Fibroblast of the conjunctiva (primary cell): ENCODE measurements around the gene HHEX.
"Not testable (repeated sequence)": the region's sequence is repeated elsewhere in the genome, so short reads cannot be mapped to it uniquely, and the experiment has no call there.

Source experiments
- DNase-seq: peaks from one replicate; pipeline ENCODE4 v3.0.0-alpha.2; 2010; ENCODE audit warnings: low read depth

Gene HHEX

GRCh38 chr10:92734301-92734700 is 44.5 kb downstream of the HHEX start:
- no peak for DNase-seq

DNA sequence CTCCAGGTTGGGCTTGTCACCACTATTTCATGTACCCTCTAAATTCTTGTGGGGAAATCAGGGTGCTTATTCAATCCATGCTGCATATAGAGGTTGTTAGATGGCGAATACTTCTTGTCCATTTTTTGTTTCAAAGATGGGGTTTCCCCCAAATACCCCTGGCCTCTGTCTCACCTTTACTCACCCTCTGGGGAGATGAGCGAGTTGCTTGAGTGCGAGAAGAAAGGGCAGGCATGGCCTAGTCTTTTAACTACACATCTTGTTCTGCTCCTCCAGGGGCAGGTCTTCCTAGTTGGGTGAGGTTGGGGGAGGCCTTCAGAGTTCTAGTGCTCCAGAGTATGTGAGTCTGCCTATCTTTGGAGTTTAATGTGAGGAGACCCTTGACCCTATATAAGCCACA is 46.2 kb downstream of the HHEX start:
- no peak for DNase-seq

DNA sequence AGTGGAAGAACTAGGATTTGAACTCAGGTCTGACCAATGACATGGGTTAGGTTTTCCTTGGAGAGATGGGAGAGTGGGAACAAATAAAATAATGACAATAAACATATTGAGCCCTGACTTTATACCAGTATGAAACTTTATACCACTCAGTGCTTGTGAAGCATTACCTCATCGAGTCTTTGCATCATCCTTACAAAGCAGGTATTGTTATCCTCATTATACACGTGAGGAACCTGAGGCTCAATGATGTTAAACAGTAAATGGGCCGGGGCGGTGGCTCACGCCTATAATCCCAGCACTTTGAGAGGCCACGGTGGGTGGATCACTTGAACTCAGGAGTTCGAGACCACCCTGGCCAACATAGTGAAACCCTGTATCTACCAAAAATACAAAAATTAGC is 47.7 kb downstream of the HHEX start:
- DNase-seq = no peak

DNA sequence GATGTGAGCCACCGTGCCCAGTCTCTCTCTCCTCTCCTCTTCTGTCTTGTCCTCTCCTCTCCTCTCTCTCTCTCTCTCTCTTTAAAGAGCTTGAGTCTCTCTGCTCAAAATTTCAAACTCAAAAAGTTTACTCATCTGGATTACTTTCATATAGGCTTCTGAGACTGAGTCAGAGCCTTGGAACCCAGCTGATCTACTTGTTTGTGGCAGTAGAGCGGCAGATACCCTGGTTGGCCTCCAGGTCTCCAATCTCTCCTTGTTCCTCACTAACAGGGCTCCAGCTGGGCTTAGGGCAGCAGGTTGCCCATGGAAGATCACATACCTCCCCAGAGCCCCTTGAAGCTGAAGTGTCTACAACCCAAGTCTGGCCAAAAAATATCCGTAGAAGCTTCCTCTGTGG is 51.0 kb downstream of the HHEX start:
- no peak for DNase-seq

DNA sequence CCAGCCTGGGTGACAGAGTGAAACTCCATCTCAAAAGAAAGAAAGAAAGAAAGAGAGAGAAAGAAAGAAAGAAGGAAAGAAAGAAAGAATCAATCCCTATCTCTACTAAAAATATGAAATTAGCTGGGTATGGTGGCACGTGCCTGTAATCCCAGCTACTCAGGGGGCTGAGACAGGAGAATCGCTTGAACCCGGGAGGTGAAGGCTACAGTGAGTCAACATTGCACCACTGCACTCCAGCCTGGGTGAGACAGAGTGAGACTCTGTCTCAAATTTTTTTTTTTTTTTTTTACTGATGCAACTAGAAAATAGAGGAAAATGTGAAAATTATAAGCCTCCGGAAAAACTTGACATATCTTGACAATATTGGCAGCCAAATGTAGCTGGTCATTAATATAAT is 52.0 kb downstream of the HHEX start:
- not testable (repeated sequence) for DNase-seq

- no peak for DNase-seq
Observed at GRCh38 chr10:92742331-92743228, 52.8 kb downstream of the HHEX start.
